BLaER1 treated with 17β-estradiol and CSF1 and Interleukin-3, amounts not matched to agents 10 nM and 100 nM (cell line): Measurements from ENCODE around the gene PCK1.
A peak's percentile ranks its signal among the peaks of the same experiment; 100 is the strongest.

ENCODE experiments used
- H3K27ac ChIP-seq, 11 experiments: shearing (Covaris generic); formaldehyde crosslinking; 2 replicates each; pipeline ENCODE4 v1.8.1; 2022
- H3K27me3 ChIP-seq, 11 experiments: shearing (Covaris generic); formaldehyde crosslinking; 2 replicates each; pipeline ENCODE4 v1.8.1; 2022
- H3K36me3 ChIP-seq, 11 experiments: shearing (Covaris generic); formaldehyde crosslinking; 2 replicates each; pipeline ENCODE4 v1.8.1; 2022
- H3K4me1 ChIP-seq, 10 experiments: shearing (Covaris generic); formaldehyde crosslinking; 2 replicates each; pipeline ENCODE4 v1.8.1; 2022
- H3K4me2 ChIP-seq, 11 experiments: shearing (Covaris generic); formaldehyde crosslinking; 2 replicates each; pipeline ENCODE4 v1.8.1; 2022
- H3K4me3 ChIP-seq, 10 experiments: shearing (Covaris generic); formaldehyde crosslinking; 2 replicates each; pipeline ENCODE4 v1.8.1; 2022
- H3K9ac ChIP-seq, 11 experiments: shearing (Covaris generic); formaldehyde crosslinking; 2 replicates each; pipeline ENCODE4 v1.8.1; 2022
- H3K9me3 ChIP-seq, 11 experiments: shearing (Covaris generic); formaldehyde crosslinking; replicated peaks in 1 of 11; 2 replicates each; pipeline ENCODE4 v1.8.1; 2022
- H4K20me1 ChIP-seq, 11 experiments: shearing (Covaris generic); formaldehyde crosslinking; 2 replicates each; pipeline ENCODE4 v1.8.1; 2022
- Cebpa-rat ChIP-seq, 11 experiments: shearing (Covaris generic); IDR thresholded peaks; 2 replicates each; pipeline ENCODE4 v1.8.1; 2022

PCK1 gene

DNA sequence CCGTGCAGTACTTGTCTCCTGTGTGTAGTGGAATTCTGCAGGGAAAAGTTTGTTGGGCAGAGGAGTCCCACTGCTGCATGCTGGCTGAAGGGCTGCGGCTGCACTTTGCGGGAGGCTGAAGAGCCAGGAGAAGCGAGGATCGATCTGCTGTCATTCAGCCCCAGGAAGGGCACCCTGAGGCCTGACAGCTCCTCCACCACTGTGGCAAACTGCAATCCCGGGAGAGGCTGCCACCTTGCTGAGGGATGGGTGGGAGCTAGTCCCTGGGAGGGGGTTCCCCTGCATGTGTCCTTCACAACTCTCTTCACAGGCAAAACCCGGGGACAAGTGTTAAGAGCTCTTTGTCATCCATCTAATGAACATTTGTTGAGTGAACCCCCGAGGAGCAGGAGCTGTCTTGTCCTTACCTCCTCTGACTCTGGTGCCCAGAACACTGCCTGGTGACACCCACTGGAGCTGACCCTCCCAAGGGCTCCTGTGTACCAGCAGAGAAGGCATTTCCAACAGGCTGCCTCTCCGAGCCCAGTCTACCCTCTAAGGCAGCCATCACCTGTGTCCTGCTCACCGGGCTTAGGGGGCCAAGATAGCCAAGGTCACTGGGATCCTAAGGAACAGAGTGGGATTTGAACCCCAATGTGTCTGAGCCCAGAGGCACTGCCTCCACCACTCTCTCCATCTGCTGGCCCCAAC, 17.7 kb downstream of the PCK1 start:
- no peak for TF ChIP-seq Cebpa-rat (IDR thresholded peaks at IDR 0.05)
- peaks cover 0 to 8% (median 0%) of the 10 kb centered on the region in 11 experiments; a peak in 4 of 22 replicates for H3K9me3 ChIP-seq
- no peak overlapping the region for H3K9ac ChIP-seq
- H3K4me2 ChIP-seq: no peak overlapping the region
- H4K20me1 ChIP-seq: no peaks in the 10 kb centered on the region
- no peak overlapping the region for H3K27ac ChIP-seq
- no peaks in the 10 kb centered on the region for H3K36me3 ChIP-seq
- H3K4me3 ChIP-seq: no peak overlapping the region
- peaks cover 7 to 35% (median 29%) of the 10 kb centered on the region in 10 experiments for H3K4me1 ChIP-seq
- H3K27me3 ChIP-seq: peaks cover 19 to 45% (median 34%) of the 10 kb centered on the region in 11 experiments; a peak in 21 of 22 replicates

GRCh38 chr20:57579331-57579897, 18.5 kb downstream of the PCK1 start:
- Histone ChIP-seq H3K4me2 (no peak overlapping the region), H3K4me3 (no peak overlapping the region), H3K27ac (no peak overlapping the region), H3K9ac (no peak overlapping the region), H4K20me1 (no peaks in the 10 kb centered on the region), H3K27me3 (peaks cover 19 to 45% (median 34%) of the 10 kb centered on the region in 11 experiments; a peak in 21 of 22 replicates), H3K36me3 (no peaks in the 10 kb centered on the region), H3K9me3 (peaks cover 0 to 12% (median 0%) of the 10 kb centered on the region in 11 experiments; a peak in 4 of 22 replicates), H3K4me1 (peaks cover 0 to 30% (median 24%) of the 10 kb centered on the region in 10 experiments; a peak in 16 of 20 replicates)
- TF ChIP-seq Cebpa-rat (IDR thresholded peaks at IDR 0.05): no peak

DNA sequence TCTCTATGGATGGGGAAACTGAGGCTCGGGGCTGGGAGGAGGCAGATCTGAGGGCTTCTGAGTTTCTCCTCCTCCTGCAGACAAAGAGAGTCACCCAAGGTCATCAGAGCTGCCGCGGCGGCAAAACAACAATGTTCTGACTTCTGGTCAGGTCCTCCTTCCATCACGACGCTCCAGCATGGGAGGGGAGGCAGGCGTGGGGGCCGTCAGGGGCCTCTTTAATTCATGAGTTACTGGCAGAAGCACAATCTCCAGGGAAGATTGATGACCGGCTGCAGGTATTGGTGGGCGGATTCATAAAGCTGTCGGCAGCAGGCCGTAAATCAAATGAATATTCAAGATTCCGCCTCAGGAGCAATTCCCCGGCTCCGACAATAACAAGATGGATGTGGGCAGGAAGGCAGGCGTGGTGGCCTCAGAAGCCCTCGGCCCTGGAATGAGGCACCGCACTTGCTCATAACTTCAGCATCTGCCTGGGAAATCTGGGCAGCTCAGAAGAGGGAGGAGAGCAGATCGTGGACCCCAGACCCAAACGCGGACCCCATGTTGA, 19.1 kb downstream of the PCK1 start:
- Histone ChIP-seq H3K27ac (no peak overlapping the region), H3K4me2 (no peak overlapping the region), H3K27me3 (peaks cover 19 to 45% (median 34%) of the 10 kb centered on the region in 11 experiments; a peak in 21 of 22 replicates)

DNA sequence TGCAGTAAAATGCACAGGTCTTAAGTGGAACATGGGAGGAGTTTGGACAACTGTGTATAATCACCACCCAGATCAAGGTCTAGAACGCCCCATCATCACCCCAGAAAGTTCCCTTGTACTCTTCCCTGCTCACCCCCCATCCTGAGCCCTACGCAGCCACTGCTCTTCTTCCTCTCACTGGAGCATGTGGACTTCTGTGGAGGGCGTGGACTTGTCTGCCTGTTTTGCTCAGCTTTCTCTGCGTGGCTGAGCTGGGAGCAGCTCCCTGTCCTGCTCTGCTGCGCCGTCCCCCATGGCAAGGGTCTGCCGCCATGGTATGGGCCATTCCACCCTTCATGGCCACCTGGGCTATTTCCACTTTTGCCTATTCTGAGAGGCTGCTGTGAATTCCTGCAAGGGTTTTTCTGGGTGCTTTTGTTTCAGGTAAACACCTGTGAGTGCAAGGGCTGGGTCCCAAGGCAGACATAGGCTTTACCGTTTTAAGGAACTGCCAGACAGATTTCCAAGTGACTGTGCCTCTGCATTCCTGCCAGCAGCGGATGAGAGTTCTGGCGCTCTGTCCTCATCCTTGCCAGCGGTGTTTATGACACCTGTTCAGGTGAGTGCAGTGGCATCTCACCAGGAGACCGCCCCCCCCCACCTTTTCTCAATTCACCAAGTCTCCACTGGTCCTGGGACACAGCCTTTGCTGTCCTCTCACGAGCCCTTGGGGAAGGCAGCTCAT, 19.7 kb downstream of the PCK1 start:
- no peaks in the 10 kb centered on the region for H3K36me3 ChIP-seq
- peaks cover 0 to 10% (median 0%) of the 10 kb centered on the region in 11 experiments; a peak in 4 of 22 replicates for H3K9me3 ChIP-seq
- peak overlapping the region in 3 of 11 experiments; percentile 55 to 73 (median 67); a peak in 4 of 22 replicates for H3K27ac ChIP-seq
- no peaks in the 10 kb centered on the region for H4K20me1 ChIP-seq
- peak overlapping the region in 5 of 11 experiments; percentile 74 to 89 (median 83); a peak in 11 of 22 replicates for H3K4me2 ChIP-seq
- peak overlapping the region in 1 of 11 experiments; percentile 19; a peak in 1 of 22 replicates for H3K9ac ChIP-seq
- H3K4me1 ChIP-seq: peaks cover 0 to 30% (median 23%) of the 10 kb centered on the region in 10 experiments; a peak in 14 of 20 replicates
- peaks cover 19 to 45% (median 34%) of the 10 kb centered on the region in 11 experiments; a peak in 21 of 22 replicates for H3K27me3 ChIP-seq
- no peak for TF ChIP-seq Cebpa-rat (IDR thresholded peaks at IDR 0.05)
- no peak overlapping the region for H3K4me3 ChIP-seq

More for the DNA sequence above, 19.1 kb downstream of the PCK1 start:
- H3K9me3 ChIP-seq: peaks cover 0 to 12% (median 0%) of the 10 kb centered on the region in 11 experiments; a peak in 4 of 22 replicates
- TF ChIP-seq Cebpa-rat (IDR thresholded peaks at IDR 0.05): no peak
- no peak overlapping the region for H3K4me3 ChIP-seq
- no peaks in the 10 kb centered on the region for H3K36me3 ChIP-seq
- H3K4me1 ChIP-seq: peaks cover 0 to 30% (median 23%) of the 10 kb centered on the region in 10 experiments; a peak in 14 of 20 replicates
- H4K20me1 ChIP-seq: no peaks in the 10 kb centered on the region
- H3K9ac ChIP-seq: no peak overlapping the region

DNA sequence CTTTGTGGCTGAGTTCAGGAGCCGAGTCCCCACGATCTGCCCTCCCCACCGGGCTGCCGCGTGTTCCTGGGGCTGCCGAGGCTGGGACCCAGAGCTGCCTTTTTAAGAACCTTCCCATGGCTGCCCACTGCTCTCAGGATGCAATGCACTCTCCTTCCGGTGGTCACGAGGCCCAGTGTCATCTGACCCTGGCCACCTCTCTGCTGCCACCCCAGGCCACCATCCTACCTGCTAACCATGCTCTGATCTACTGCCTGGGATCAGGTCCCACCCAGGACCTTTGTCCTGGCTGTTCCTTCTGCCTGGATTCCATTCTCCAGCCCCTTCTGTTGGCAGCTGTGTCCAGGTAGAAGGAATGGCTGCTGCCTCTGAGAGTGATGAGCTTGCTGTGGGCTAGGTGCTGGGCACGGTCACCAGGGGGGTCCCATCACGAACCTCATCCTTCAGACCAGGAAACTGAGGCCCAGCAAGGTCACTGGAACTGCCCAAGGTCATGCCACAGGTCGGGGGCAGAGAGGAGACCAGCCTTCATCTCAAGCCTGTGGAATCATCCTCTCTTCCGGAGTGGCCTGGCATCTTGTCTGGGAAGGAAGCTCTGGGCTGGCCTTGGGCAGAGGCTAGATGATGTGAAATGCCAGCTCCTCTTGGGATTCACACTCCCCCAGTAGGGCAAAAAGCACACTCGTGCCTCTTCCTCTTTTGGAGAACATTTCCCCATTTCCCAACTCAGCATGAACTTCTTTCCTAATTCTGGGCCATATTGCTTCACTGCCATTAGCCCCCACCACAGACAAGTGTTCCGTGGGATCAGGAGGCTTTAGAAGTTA, 20.5 kb downstream of the PCK1 start:
- TF ChIP-seq Cebpa-rat (IDR thresholded peaks at IDR 0.05): peak in 7 of 11 experiments; percentile 41 to 85 (median 59); a peak in 8 of 22 replicates
- H3K4me1 ChIP-seq: peaks cover 0 to 30% (median 23%) of the 10 kb centered on the region in 10 experiments; a peak in 14 of 20 replicates
- H3K36me3 ChIP-seq: no peaks in the 10 kb centered on the region
- no peak overlapping the region for H3K4me3 ChIP-seq
- H3K4me2 ChIP-seq: peak overlapping the region in 8 of 11 experiments; percentile 41 to 89 (median 78); a peak in 15 of 22 replicates
- H3K9ac ChIP-seq: peak overlapping the region in 3 of 11 experiments; percentile 7 to 31 (median 19); a peak in 4 of 22 replicates
- peaks cover 19 to 45% (median 34%) of the 10 kb centered on the region in 11 experiments; a peak in 21 of 22 replicates for H3K27me3 ChIP-seq
- peak overlapping the region in 6 of 11 experiments; percentile 42 to 73 (median 51); a peak in 12 of 22 replicates for H3K27ac ChIP-seq
- 0 out of 22 replicates have a peak, but pooled peaks cover 0 to 5% (median 0%) of the 10 kb centered on the region in 11 experiments for H3K9me3 ChIP-seq
- H4K20me1 ChIP-seq: no peaks in the 10 kb centered on the region

DNA sequence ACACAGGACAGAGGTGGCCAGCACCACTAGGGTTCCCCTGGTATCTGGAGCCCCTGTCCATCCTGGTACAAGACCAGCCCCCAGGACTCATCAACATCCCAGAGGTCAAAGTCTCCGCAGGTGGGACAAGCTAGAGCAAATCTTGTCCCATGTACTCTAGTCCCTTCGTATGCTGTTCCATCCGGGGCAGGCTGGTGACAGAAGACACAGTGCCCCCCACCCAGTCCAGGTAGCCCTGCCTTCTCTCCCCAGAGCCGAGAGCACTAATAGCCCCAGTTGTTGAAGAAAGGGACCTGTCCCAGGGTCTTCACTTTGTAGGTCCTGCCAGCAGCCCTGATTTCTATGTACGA, 21.1 kb downstream of the PCK1 start:
- Histone ChIP-seq H3K9ac (peak overlapping the region in 2 of 11 experiments; percentile 7 to 19; a peak in 2 of 22 replicates), H3K4me1 (peaks cover 0 to 30% (median 23%) of the 10 kb centered on the region in 10 experiments; a peak in 14 of 20 replicates), H3K4me2 (peak overlapping the region in 8 of 11 experiments; percentile 41 to 89 (median 78); a peak in 15 of 22 replicates), H4K20me1 (no peaks in the 10 kb centered on the region), H3K9me3 (peaks cover 0 to 8% (median 0%) of the 10 kb centered on the region in 11 experiments; a peak in 1 of 22 replicates), H3K36me3 (no peaks in the 10 kb centered on the region), H3K27ac (peak overlapping the region in 7 of 11 experiments; percentile 2 to 57 (median 32); a peak in 8 of 22 replicates), H3K27me3 (peaks cover 19 to 45% (median 34%) of the 10 kb centered on the region in 11 experiments; a peak in 21 of 22 replicates), H3K4me3 (no peak overlapping the region)
- 0 out of 22 replicates have a peak, but pooled peaks of 1 of the 11 experiments have one; percentile 2 for TF ChIP-seq Cebpa-rat (IDR thresholded peaks at IDR 0.05)

DNA sequence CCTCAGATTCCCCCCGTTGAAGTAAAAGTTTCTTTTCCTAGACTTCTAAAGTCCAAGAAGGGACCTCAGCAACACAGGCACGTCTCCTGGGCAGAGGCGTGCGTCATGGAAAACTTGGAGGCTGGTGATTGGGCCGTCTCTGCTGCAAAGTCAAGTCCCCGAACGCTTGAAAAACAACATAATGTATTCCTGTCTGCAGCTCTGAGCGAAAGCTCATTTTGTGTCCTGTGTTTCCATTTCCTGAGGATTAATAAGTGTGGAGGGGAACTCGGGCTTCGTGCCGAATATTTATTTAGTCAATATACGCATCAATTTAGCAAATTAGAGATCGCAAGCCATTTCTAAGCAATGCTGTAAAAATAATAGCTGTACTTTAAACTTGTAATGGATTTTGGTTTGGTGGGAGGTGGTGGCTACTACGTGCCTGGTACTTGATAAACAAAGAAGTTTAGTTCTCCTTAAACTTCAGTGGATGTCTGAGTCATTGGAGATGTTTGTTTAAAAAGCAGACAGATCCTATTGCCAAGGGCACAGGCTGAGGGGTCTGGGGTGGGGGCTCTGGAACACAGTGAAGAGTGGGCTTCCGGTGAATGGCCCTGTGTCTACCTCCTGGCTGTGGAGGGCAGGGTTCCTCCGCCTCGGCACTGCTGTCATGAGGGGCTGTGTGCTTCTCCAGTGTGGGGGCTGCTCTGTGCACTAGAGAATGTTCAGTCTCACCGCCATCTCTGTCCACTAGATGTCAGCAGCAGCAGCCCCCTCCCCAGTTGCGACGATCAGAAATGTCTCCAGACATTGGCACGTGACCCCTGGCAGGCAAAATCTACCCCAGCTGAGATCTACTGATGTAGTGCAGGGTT, 21.8 kb downstream of the PCK1 start:
- H3K4me1 ChIP-seq: peaks cover 0 to 30% (median 23%) of the 10 kb centered on the region in 10 experiments; a peak in 14 of 20 replicates
- H4K20me1 ChIP-seq: no peaks in the 10 kb centered on the region
- H3K4me3 ChIP-seq: no peak overlapping the region
- peak overlapping the region in 7 of 11 experiments; percentile 11 to 89 (median 82); a peak in 10 of 22 replicates for H3K4me2 ChIP-seq
- no peaks in the 10 kb centered on the region; a peak in 1 of 22 replicates for H3K36me3 ChIP-seq
- peak overlapping the region in 6 of 11 experiments; percentile 2 to 57 (median 42); a peak in 6 of 22 replicates for H3K27ac ChIP-seq
- peaks cover 19 to 44% (median 34%) of the 10 kb centered on the region in 11 experiments; a peak in 21 of 22 replicates for H3K27me3 ChIP-seq
- TF ChIP-seq Cebpa-rat (IDR thresholded peaks at IDR 0.05): no peak
- H3K9ac ChIP-seq: no peak overlapping the region; a peak in 1 of 22 replicates
- peaks cover 2 to 14% (median 5%) of the 10 kb centered on the region in 11 experiments; a peak in 18 of 22 replicates for H3K9me3 ChIP-seq
